HEK293T (cell line): Measurements from ENCODE around the gene POLR2B.

Experiments
- L3MBTL2 ChIP-seq: fragments of 450-650 bp; conservative IDR thresholded peaks from 2 replicates; pipeline ENCODE4 v1.6.1; 2016; ENCODE audit warnings: mild to moderate bottlenecking
- NFRKB ChIP-seq: fragments of 450-650 bp; IDR thresholded peaks from 2 replicates; pipeline ENCODE4 v1.6.1; 2016; ENCODE audit warnings: mild to moderate bottlenecking, moderate library complexity
- SP1 ChIP-seq: fragments of 450-650 bp; IDR thresholded peaks from 2 replicates; pipeline ENCODE4 v1.6.1; 2017
- SUZ12 ChIP-seq: fragments of 450-650 bp; IDR thresholded peaks from 2 replicates; pipeline ENCODE4 v1.6.1; 2016; ENCODE audit warnings: mild to moderate bottlenecking

DNA sequence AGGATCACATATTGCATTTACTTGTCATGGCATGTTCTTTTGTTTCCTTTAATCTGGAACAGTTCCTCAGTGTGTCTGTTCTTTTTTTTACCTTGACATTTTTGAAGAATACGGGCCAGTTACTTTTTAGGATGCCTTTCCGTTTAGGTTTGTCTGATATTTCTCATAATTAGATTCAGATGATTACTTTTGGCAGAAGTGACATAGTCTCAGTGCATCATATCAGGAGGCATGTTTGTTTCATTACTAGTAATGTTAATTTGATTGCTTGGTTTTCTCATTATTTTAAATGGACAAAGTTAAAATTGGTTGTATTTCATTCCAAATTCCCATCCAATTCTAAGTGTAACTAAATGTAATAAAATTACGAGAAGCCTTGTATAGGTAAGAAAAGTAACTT, 8.3 kb downstream of the POLR2B start:
- TF ChIP-seq NFRKB (no peak), SP1 (no peak), L3MBTL2 (no peak), SUZ12 (no peak)
